ENCODE measurements around the gene TMEM237.

- TF ChIP-seq GATA3 (IDR thresholded peaks at IDR 0.05; ENCODE audit: low read depth, low read length) (no peak), GATA2 (IDR thresholded peaks at IDR 0.05; ENCODE audit: low read depth, low read length) (no peak)
Observed at GRCh38 chr2:201685156-201685555, 41.9 kb upstream of the TMEM237 start.

All from SH-SY5Y (cell line).